Keratinocyte (primary cell): ENCODE data around the gene CCNK.

Experiments
- EZH2 ChIP-seq: IDR thresholded peaks from one replicate; pipeline ENCODE4 v1.6.1; 2012; ENCODE audit warnings: inconsistent platforms, mild to moderate bottlenecking, low read length, moderate library complexity
- TF ChIP-seq, protein P1 (sequence below), 3 experiments: IDR thresholded peaks in 1 of 3; conservative IDR thresholded peaks in 1 of 3; optimal IDR thresholded peaks in 1 of 3; 2 replicates in 2 of 3; 3 replicates in 1 of 3; pipeline versions ENCODE3 to v1.5.1; 2011; ENCODE audit warnings: low read length in 3 of 3, mild to moderate bottlenecking in 3 of 3, moderate library complexity in 2 of 3, control low read depth in 1 of 3, inconsistent platforms in 1 of 3; ENCODE audit not compliant: insufficient read depth in 2 of 3; ENCODE audit errors: extremely low read depth in 1 of 3

DNA sequence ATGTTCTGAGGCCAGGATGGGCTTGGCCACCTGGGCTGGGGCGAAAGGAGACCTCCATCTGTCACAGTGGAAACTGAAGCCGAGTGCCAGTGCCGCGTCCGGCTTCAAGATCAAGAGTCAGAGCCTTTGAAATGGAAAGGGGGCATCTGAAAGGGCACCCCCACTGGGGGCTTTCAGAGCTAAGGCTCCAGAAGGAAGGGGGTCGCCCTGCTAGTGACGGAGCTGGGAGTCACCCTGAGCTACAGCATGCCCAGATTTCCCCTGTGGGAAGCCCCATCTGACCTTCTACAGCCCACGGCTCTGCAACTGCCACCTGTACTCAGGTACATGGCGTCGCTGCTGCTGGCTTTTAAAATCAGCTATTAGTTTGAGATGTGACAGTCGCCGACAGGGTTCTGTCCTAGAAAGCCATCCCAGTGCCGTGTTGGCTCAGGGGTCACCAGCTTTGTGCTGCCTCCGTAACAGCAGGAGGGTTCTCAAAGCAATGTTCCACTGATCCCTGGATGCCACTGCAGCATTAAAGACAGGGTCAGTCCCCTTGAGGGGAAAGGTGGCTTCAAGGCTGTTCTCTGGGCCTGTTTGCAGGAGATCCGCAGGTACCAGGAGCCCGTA, 31.5 kb downstream of the CCNK start:
- TF ChIP-seq, protein P1, sequence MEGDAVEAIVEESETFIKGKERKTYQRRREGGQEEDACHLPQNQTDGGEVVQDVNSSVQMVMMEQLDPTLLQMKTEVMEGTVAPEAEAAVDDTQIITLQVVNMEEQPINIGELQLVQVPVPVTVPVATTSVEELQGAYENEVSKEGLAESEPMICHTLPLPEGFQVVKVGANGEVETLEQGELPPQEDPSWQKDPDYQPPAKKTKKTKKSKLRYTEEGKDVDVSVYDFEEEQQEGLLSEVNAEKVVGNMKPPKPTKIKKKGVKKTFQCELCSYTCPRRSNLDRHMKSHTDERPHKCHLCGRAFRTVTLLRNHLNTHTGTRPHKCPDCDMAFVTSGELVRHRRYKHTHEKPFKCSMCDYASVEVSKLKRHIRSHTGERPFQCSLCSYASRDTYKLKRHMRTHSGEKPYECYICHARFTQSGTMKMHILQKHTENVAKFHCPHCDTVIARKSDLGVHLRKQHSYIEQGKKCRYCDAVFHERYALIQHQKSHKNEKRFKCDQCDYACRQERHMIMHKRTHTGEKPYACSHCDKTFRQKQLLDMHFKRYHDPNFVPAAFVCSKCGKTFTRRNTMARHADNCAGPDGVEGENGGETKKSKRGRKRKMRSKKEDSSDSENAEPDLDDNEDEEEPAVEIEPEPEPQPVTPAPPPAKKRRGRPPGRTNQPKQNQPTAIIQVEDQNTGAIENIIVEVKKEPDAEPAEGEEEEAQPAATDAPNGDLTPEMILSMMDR (optimal IDR thresholded peaks at IDR 0.05 in 1 of 3, IDR thresholded peaks at IDR 0.05 in 1 of 3, conservative IDR thresholded peaks at IDR 0.05 in 1 of 3; ENCODE audit: extremely low read depth in 1 of 3, insufficient read depth in 2 of 3, low read length in 3 of 3): no peak
- TF ChIP-seq EZH2: no peak
